ENCODE results near the gene MAP1LC3B2.

MAP1LC3B2 gene

GRCh38 chr12:116559162-116559935, at the start of gene MAP1LC3B2:
TSS of gene MAP1LC3B2 (plus strand) at chr12:116559381. CDS start at chr12:116575943, 16,562 bp downstream.
- TF ChIP-seq CTCF (IDR thresholded peaks at IDR 0.05), result no peak

- TF ChIP-seq CTCF (IDR thresholded peaks at IDR 0.05), result no peak
These were observed 45.2 kb upstream of the MAP1LC3B2 start for GRCh38 chr12:116513944-116514343.

- no peak for TF ChIP-seq CTCF (IDR thresholded peaks at IDR 0.05)
These were observed 43.5 kb upstream of the MAP1LC3B2 start for GRCh38 chr12:116515684-116516083.

- TF ChIP-seq CTCF (IDR thresholded peaks at IDR 0.05), result no peak
These were observed 42.5 kb upstream of the MAP1LC3B2 start for GRCh38 chr12:116516657-116517056.

GRCh38 chr12:116517431-116518045, 41.6 kb upstream of the MAP1LC3B2 start:
- TF ChIP-seq CTCF (IDR thresholded peaks at IDR 0.05), result no peak

- no peak for TF ChIP-seq CTCF (IDR thresholded peaks at IDR 0.05)
These were observed 38.9 kb upstream of the MAP1LC3B2 start for GRCh38 chr12:116520225-116520760.

GRCh38 chr12:116520801-116521471, 38.2 kb upstream of the MAP1LC3B2 start:
- no peak for TF ChIP-seq CTCF (IDR thresholded peaks at IDR 0.05)

Measured in LNCAP (cell line).